Activated CD8-positive, alpha-beta memory T cell treated with anti-CD3 and anti-CD28 coated beads, Interleukin-2, amount 50 U/mL, for 4 hours (primary cell): ENCODE results near the gene ARHGEF17.
A peak's percentile ranks its signal among the peaks of the same experiment; 100 is the strongest.

Experiments
- DNase-seq: peaks from one replicate; pipeline ENCODE4 v3.0.0-alpha.2; 2020

The ARHGEF17 gene

DNA sequence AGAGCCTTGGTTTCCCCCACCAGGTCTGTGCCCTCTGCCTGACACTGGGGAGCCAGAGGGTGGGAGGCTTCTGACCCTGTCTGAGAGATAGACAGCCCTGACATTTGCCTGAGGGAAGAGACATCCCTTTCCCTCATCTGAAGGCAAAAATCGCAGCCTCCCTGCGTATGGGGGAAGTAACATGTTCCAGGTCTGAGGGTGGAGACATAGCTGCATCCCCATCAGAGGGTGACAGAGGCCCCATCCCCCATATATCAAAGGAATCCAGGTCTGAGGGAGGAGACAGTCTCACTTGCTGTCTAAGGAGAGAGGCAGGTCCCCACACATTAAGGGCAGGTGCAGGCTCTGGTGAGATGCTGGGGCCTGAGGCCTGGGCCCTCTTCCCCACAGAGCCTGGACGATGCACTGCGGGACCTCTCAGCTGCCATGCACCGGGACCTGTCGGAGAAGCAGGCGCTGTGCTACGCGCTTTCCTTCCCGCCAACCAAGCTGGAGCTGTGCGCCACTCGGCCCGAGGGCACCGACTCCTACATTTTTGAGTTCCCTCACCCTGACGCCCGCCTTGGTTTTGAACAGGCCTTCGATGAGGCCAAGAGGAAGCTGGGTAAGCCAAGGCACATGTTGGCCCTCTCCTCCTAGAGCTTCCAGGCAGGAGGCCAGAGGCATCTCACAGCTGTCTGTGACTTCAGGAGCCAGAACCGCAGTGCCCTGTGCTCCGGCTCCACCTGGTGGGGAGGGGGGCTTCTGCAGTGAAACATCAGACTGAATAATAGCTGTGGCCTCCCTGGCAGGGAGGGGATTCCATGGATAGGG, 52.1 kb downstream of the ARHGEF17 start:
- DNase-seq: no peak

DNA sequence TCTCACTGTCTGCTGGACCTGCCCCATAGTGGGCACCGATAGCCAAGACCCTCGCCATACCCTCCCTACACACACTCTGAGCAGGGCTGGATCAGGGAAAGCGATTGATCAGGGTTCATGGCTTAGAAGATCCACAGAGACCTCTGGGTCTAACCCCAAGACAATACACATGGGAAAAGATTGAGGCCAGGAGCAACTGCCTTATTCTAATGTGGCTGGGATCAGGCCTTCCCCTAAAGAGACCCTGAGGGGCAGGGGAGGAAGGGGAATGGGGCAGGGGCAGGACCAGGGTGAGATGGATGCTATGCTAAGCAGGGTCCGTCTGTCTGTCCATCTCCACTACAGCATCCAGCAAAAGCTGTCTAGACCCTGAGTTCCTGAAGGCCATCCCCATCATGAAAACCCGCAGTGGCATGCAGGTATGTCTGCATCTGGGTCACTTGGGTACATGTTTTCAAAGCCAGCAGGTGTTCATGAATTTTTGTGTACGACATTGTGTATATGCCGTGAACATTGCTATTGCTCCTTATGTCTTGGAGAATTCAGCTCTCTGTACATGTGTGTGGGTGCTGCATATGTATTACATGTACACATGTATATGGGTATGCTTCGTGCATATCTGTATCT, 52.8 kb downstream of the ARHGEF17 start:
- no peak for DNase-seq

DNA sequence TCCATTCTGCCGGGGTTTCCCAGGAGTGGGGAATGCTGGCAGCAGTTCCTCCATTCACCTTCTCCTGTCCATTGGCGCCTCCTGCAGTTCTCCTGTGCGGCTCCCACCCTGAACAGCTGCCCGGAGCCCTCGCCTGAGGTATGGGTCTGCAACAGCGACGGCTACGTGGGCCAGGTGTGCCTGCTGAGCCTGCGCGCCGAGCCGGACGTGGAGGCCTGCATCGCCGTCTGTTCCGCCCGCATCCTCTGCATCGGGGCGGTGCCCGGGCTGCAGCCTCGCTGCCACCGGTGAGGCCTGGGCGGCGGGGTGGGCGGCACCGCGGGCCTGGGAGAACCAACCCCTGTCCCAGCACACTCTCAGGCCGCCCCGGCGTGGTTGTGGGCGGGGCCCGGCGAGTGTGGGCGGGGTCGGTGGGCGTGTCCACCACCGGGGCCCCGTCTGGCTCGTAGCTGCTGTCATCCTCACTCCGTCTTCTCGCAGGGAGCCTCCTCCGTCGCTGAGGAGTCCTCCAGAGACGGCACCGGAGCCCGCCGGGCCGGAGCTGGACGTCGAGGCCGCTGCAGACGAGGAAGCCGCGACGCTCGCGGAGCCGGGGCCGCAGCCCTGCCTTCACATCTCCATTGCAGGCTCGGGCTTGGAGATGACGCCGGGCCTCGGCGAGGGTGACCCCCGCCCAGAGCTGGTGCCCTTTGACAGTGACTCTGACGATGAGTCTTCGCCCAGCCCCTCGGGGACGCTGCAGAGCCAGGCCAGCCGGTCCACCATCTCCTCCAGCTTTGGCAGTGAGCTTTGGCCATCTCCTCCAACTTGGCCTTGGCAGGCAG, 54.1 kb downstream of the ARHGEF17 start:
- DNase-seq: no peak

GRCh38 chr11:73363147-73363546, 55.1 kb downstream of the ARHGEF17 start:
- DNase-seq: no peak

DNA sequence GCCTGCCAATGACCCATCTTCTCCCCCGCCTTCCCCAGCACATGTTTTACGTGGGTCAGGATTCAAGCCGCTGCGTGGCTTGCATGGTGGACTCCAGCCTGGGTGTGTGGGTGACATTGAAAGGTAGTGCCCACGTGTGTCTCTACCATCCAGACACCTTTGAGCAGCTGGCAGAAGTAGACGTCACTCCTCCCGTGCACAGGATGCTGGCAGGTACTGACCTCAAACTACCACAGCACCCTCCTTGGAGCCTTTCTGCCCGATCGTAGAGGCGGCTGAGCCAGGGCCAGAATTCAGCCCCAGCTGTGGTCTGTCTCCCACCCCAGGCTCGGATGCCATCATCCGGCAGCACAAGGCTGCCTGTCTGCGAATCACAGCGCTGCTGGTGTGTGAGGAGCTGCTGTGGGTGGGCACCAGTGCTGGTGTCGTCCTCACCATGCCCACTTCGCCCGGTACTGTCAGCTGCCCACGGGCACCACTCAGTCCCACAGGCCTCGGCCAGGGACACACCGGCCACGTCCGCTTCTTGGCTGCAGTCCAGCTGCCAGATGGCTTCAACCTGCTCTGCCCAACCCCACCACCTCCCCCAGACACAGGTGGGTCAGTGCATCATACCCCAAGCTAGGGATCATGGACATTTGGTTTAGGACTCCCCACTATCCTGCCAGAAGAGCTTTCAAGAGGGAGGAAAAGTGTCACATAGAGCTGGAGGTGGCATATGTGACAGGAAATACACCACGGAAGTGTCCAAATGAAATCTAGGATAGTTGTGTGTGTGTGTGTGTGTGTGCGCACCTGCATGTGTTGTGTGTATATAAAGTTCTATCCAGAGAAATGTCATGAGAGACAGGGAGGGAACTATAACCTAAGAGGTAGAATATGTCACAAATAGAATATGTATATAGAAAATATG, 57.5 kb downstream of the ARHGEF17 start:
- no peak for DNase-seq

GRCh38 chr11:73366265-73366610, 58.2 kb downstream of the ARHGEF17 start:
- no peak for DNase-seq

DNA sequence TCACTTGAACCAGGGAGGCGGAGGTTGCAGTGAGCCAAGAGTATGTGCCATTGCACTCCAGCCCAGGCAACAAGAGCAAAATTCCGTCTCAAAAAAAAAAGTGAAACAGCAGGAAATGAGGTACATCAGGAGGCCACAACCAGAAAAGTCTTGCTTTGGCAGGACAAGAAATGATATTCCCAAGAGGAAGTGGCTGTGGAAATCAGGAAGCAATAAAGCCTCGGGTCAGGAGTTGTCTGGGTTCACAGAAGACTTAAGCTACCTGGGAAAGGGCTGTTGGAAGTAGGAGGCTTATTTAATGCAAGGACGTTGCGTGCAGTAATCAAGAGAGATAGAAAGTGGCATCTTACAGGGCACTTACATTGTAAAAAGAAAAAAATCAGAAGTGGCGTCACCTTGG, 58.9 kb downstream of the ARHGEF17 start:
- no peak for DNase-seq

DNA sequence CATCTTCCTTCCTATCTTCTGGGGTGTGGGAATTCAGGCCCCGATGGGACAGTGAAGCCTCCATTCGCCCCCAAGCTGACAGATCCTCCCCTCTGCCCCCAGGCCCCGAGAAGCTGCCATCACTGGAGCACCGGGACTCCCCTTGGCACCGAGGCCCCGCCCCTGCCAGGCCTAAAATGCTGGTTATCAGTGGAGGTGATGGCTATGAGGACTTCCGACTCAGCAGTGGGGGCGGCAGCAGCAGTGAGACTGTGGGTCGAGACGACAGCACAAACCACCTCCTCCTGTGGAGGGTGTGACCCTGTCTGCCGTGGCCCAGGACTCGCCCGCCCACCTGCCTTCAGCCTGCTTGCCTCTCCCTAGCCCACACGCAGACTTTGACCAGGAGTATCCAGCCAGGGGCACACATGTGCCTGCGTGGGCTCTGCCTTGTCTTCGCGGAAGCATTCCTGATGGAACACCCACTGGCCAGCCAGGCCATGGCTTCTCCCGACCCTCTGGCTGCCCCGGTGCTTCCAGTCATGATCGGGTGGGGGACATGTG, 59.5 kb downstream of the ARHGEF17 start:
- no peak for DNase-seq

GRCh38 chr11:73372375-73372993, 64.4 kb downstream of the ARHGEF17 start:
- DNase-seq: no peak

GRCh38 chr11:73374151-73374550, 66.1 kb downstream of the ARHGEF17 start:
- DNase-seq: no peak

DNA sequence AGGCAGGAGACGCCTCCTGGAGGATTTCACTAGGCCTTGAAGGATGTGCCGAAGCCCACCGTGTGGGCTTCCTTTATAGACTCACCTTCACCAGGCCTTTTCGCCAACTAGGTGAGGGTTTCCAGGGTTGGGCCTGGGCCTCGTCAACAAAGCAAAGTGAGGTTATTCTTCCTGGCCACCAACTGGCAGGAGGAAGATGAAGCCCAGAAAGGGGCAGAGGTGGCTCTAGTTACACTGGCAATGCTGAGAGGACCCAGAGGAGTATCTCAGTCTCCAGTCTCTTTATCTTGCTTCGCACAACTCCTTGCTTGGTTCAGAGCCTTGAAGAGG, 67.7 kb downstream of the ARHGEF17 start:
- DNase-seq: no peak

GRCh38 chr11:73376160-73376802, 68.2 kb downstream of the ARHGEF17 start, which contains the start of gene RELT:
RELT (plus strand) TSS chr11:73376399; CDS start chr11:73389137, 12,738 bp downstream.
- peak; percentile 95 for DNase-seq

DNA sequence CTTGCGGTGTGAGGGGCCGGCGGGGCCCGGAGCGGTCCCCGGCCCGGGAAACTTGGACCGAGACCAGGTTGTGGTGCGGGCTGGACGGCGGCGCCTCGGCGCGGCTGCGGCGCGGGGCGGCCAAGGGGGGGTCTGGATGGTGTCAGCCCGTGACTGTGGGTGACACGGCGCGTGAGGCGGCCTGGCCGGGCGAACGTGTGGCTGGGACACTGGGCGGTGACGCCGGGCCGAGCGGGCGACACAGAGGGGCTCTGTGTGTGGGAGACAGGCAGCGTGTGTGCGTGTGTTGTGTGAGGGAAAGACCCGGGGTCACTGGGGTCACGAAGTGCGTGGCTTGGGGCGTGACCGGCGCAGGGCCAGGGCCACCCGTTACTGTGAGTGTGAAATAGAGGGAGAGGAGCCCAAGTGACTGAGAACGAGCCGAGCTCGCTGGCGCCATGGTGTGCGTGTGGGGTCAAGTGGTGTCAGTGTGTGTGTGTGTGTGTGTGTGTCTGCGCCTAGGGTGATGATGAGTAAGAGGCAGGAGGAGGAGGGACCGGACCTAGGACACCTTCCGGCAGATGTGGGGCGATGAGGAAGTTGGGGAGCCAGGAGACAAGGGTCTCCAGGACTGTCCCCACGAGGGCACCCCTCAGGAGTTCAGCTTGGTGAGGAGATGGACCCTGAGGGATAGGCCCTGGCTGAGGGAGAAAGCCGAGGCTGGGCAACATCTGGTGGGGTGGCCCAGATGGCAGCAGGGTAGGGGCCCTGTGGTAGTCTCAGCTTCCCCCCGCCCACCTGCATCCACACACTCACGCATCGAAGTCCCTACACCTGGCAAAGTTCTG, 68.9 kb downstream of the ARHGEF17 start:
- peak; percentile 49 for DNase-seq

- no peak for DNase-seq
Measured at GRCh38 chr11:73379189-73379880, 71.3 kb downstream of the ARHGEF17 start.

GRCh38 chr11:73380331-73380730, 72.3 kb downstream of the ARHGEF17 start:
- DNase-seq: no peak

GRCh38 chr11:73380897-73381410, 72.9 kb downstream of the ARHGEF17 start:
- no peak for DNase-seq

GRCh38 chr11:73381589-73381988, 73.5 kb downstream of the ARHGEF17 start:
- no peak for DNase-seq

DNA sequence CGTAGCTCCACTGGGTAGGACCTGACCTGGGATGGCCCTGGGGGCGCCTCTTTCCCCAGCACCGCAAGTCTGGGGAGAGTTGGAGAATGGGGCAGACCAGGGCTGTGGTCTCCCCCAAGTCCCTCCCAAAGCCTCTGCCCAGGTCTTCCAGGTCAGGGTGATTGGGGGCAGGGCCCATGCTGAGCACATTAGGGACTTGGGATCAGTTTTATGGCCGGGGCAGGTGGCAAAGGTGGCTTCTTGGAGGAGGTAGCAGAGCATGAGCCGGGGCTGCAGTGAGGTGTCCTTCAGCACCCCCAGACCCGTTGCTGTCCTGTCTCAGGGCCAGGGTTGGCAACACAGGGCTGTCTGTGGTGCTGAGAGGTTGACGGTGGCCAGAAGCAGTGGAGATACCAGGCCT, 74.1 kb downstream of the ARHGEF17 start:
- no peak for DNase-seq

DNA sequence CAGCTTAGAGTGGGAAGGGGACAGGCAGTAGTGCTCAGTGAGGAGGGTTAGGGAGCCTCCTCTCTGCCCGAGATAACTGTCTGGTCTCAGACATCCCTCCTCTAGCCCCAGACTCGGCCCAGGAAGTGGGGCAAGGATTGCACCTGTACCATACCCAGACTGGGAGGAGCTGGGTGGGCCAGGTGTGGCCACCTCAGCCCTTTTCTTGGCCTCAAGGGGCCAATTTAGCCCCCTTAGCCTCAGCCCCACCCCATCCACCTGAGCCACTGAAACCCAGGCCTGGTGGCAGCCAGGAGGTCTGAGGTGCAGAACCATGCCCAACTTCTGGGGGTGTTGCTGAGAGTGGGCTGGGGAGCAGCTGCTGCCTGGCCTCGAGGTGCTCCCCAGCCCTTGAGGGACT, 74.7 kb downstream of the ARHGEF17 start:
- DNase-seq: no peak
